OCI-LY1 (cell line): ENCODE measurements around the gene CLCN5.

Source experiments
- CTCF ChIP-seq: fragments of 200-600 bp; sonication (generic), shearing (Covaris generic); IDR thresholded peaks from 2 replicates; pipeline ENCODE4 v1.5.1; 2017; ENCODE audit warnings: mild to moderate bottlenecking, antibody characterized with exemption, low read length, moderate library complexity, mixed read lengths
- EZH2 ChIP-seq: fragments of 200-600 bp; sonication (generic), shearing (Covaris generic); IDR thresholded peaks from 2 replicates; pipeline ENCODE4 v1.8.0; 2017; ENCODE audit warnings: borderline replicate concordance, mixed run types, mild to moderate bottlenecking, antibody characterized with exemption, low read length, moderate library complexity, mixed read lengths

GRCh38 chrX:49956313-49956712 lies 33.9 kb downstream of the CLCN5 start:
- TF ChIP-seq CTCF (no peak), EZH2 (no peak)
